Hepatocyte (in vitro differentiated cells): ENCODE data around the gene CLDN5. TPM values are rescaled to one million over a fixed set of nuclear protein-coding genes. Genes with fewer than 3 reads are reported as not detected.

Experiments
- DNase-seq: peaks from one replicate; pipeline ENCODE4 v3.0.0-alpha.2; 2016; ENCODE audit warnings: low spot score
- H2AFZ ChIP-seq: fragments of 200-600 bp; sonication (generic); 2 replicates; pipeline ENCODE4 v1.6.0; 2016; ENCODE audit warnings: antibody characterized with exemption, mild to moderate bottlenecking
- H3K27ac ChIP-seq: fragments of 200-600 bp; sonication (generic); 2 replicates; pipeline ENCODE4 v1.5.1; 2016; ENCODE audit warnings: mild to moderate bottlenecking
- H3K27me3 ChIP-seq: fragments of 200-600 bp; sonication (generic); 2 replicates; pipeline ENCODE4 v1.6.1; 2016
- H3K36me3 ChIP-seq: fragments of 200-600 bp; sonication (generic); replicated peaks from 2 replicates; pipeline ENCODE4 v1.5.1; 2016; ENCODE audit warnings: low read depth; ENCODE audit not compliant: insufficient read depth
- H3K4me1 ChIP-seq: fragments of 200-600 bp; sonication (generic); 2 replicates; pipeline ENCODE4 v1.5.1; 2016; ENCODE audit warnings: mild to moderate bottlenecking, moderate library complexity; ENCODE audit not compliant: insufficient read depth
- H3K4me2 ChIP-seq: fragments of 200-600 bp; sonication (generic); 2 replicates; pipeline ENCODE4 v1.6.0; 2016
- H3K4me3 ChIP-seq: fragments of 200-600 bp; sonication (generic); 2 replicates; pipeline ENCODE4 v1.5.1; 2016; ENCODE audit warnings: mild to moderate bottlenecking
- H3K79me2 ChIP-seq: fragments of 200-600 bp; sonication (generic); 2 replicates; pipeline ENCODE4 v1.6.0; 2017; ENCODE audit warnings: mild to moderate bottlenecking
- H3K9me2 ChIP-seq: fragments of 200-600 bp; sonication (generic); replicated peaks from 2 replicates; pipeline ENCODE4 v1.6.0; 2017; ENCODE audit warnings: mild to moderate bottlenecking; ENCODE audit not compliant: insufficient read depth
- H3K9me3 ChIP-seq: fragments of 200-600 bp; sonication (generic); 2 replicates; pipeline ENCODE4 v1.5.1; 2016; ENCODE audit warnings: low read depth, mild to moderate bottlenecking
- H4K20me1 ChIP-seq: fragments of 200-600 bp; sonication (generic); 2 replicates; pipeline ENCODE4 v1.6.0; 2016; ENCODE audit warnings: mild to moderate bottlenecking; ENCODE audit not compliant: insufficient read depth, poor library complexity, severe bottlenecking
- EZH2 ChIP-seq: fragments of 200-600 bp; sonication (generic); IDR thresholded peaks from 2 replicates; pipeline ENCODE4 v1.6.1; 2016; ENCODE audit warnings: antibody characterized with exemption, mild to moderate bottlenecking, borderline replicate concordance
- EZH2phosphoT487 ChIP-seq: fragments of 200-600 bp; sonication (generic); IDR thresholded peaks from one replicate; pipeline ENCODE4 v1.6.1; 2018; ENCODE audit warnings: antibody characterized with exemption, mild to moderate bottlenecking, low read depth, moderate library complexity; ENCODE audit not compliant: unreplicated experiment, severe bottlenecking
- WGBS: methylation state at CpG from one replicate; pipeline ENCODE4 v1.1.6; 2016; ENCODE audit warnings: low lambda C conversion rate; ENCODE audit errors: missing lambda C conversion rate; 5-methylcytosine and 5-hydroxymethylcytosine counted together
- polyA plus RNA-seq: library from polyadenylated mRNA; unstranded; fragments of >200 nt; fragmentation: Nextera tagmentation; extraction: Ambion mirVana; gene quantifications from 2 replicates; pipeline ENCODE4 v1.2.1, GENCODE V29; 2016
- total RNA-seq: library from RNA; depleted of rRNA; stranded (reverse); fragments of >200 nt; gene quantifications from 2 replicates; pipeline ENCODE4 v1.2.3, GENCODE V29; 2014
- TF ChIP-seq, protein P1 (sequence below): fragments of 200-600 bp; sonication (generic); IDR thresholded peaks from 2 replicates; pipeline ENCODE4 v1.5.1; 2016; ENCODE audit warnings: antibody characterized with exemption, mild to moderate bottlenecking; ENCODE audit not compliant: poor library complexity

The CLDN5 gene
- total and polyA plus RNA-seq, 2 experiments from 2014 or later = 4.9 to 9.9 TPM

DNA sequence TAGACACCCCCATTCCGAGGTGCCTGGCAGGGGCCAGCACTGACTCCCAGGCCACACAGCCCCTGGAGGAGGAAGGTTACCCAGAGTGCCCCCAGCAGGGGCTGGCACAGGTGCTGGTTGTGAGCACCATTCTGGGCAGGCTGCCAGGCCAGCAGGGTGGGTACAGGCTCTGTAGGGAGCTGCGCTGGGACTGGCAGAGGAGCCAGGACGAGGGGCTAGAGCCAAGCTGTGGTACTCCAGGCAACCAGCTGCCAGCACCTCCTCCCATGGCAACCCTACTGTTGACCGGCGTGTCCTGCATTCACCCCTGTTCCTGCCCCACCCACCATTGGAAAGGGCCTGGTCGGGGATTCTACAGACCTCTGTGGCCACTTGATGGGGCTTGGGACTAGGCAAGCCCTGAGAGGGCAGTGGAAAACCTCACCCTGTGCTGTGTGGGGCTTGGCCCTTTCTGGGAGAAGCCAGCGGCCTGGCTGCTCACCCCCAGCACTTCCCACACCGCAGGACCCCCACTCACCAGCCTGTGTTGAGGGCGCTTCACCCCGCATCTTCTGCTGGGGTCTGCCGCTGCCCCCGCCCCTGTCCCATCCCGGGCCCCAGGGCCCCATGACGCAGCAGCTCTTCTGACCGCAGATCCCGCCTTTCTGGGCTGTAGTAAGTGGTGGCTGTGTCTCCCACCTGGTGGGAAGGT, 1.9 kb downstream of the CLDN5 start:
- no peak for DNase-seq
- Histone ChIP-seq H3K79me2 (no peaks in the 10 kb centered on the region), H3K36me3 (no peaks in the 10 kb centered on the region), H3K4me1 (peaks cover 13% of the 10 kb centered on the region), H2AFZ (no peak overlapping the region), H3K27me3 (peaks cover 55% of the 10 kb centered on the region), H4K20me1 (no peaks in the 10 kb centered on the region), H3K9me3 (no peaks in the 10 kb centered on the region), H3K4me2 (no peak overlapping the region), H3K9me2 (no peaks in the 10 kb centered on the region), H3K27ac (no peak overlapping the region), H3K4me3 (no peak overlapping the region)
- 91% methylated on average over 14 of the region's 16 CpGs for WGBS
- TF ChIP-seq EZH2 (no peak), EZH2phosphoT487 (no peak)
- TF ChIP-seq, protein P1, sequence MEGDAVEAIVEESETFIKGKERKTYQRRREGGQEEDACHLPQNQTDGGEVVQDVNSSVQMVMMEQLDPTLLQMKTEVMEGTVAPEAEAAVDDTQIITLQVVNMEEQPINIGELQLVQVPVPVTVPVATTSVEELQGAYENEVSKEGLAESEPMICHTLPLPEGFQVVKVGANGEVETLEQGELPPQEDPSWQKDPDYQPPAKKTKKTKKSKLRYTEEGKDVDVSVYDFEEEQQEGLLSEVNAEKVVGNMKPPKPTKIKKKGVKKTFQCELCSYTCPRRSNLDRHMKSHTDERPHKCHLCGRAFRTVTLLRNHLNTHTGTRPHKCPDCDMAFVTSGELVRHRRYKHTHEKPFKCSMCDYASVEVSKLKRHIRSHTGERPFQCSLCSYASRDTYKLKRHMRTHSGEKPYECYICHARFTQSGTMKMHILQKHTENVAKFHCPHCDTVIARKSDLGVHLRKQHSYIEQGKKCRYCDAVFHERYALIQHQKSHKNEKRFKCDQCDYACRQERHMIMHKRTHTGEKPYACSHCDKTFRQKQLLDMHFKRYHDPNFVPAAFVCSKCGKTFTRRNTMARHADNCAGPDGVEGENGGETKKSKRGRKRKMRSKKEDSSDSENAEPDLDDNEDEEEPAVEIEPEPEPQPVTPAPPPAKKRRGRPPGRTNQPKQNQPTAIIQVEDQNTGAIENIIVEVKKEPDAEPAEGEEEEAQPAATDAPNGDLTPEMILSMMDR = no peak

DNA sequence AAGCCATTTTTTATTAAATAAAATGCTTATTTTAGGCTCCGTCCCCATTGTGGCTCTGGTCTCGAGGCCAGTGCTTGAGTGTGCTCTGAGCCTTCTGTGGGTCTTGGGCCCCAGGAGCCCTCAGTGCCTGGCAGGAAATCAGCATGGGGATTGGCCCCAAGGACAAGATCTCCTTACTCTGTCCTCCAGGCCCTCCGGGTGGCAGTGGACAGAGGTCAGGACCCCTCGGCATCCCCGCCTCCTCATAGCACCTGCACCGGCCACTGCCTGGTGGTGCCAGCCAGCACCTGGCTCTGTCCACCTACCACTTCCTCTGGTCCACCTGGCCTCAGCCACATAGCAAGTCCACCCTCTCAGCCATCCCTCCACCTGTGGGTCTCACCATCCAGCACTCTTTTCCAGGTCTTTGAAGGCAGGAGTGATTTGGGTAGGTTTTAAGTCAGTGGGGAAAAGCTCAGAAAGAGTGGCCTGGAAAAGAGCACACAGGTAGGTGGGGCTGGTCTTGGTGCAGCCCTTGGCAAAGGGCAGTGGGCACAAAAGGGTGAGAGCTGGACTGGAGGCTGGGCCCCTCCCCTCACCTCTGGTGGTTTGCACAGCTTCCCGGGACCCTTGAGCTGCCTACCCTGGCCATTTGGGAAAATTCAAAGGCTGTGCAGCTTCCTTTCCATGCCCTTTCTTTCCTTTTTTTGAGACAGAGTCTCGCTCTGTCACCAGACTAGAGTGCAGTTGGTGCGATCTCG, 3.5 kb downstream of the CLDN5 start:
- no peak for TF ChIP-seq EZH2phosphoT487
- peaks cover 13% of the 10 kb centered on the region for H3K4me1 ChIP-seq
- H3K9me2 ChIP-seq = no peaks in the 10 kb centered on the region
- no peak overlapping the region for H3K4me2 ChIP-seq
- no peak overlapping the region for H3K27ac ChIP-seq
- H2AFZ ChIP-seq = no peak overlapping the region
- WGBS = 99% methylated on average over 10 of the region's 10 CpGs
- DNase-seq = no peak
- no peaks in the 10 kb centered on the region for H3K36me3 ChIP-seq
- no peaks in the 10 kb centered on the region for H4K20me1 ChIP-seq
- H3K27me3 ChIP-seq = peaks cover 42% of the 10 kb centered on the region
- H3K4me3 ChIP-seq = no peak overlapping the region
- H3K79me2 ChIP-seq = no peaks in the 10 kb centered on the region
- H3K9me3 ChIP-seq = no peaks in the 10 kb centered on the region

DNA sequence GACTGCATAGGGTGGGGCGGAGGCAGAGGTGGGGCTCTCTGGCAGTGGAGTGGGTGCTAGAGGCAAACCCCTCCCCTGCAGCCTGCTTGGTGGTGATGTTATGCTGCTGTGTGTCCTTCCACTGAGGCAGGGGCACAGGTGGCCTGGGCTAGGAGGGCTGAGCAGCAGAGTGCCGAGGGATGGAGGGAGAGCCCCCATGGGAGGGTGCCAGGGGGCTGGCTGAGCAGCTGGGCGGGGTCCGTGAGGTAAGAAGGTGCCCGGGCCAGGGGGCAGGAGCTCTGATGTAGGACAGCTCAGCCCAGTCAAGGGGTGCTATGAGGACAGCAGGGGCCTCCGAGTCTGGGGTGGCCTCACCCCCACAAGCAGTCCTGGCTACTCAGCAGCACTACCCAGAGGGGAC, 4.2 kb downstream of the CLDN5 start:
- DNase-seq = no peak
- H3K27ac ChIP-seq = no peak overlapping the region

More for the DNA sequence above, 4.2 kb downstream of the CLDN5 start:
- WGBS = 94% methylated on average over 6 of the region's 6 CpGs
- Histone ChIP-seq H3K4me3 (no peak overlapping the region), H4K20me1 (no peaks in the 10 kb centered on the region), H3K4me2 (no peak overlapping the region), H3K4me1 (peaks cover 13% of the 10 kb centered on the region), H2AFZ (no peak overlapping the region), H3K36me3 (no peaks in the 10 kb centered on the region), H3K79me2 (no peaks in the 10 kb centered on the region), H3K9me3 (no peaks in the 10 kb centered on the region), H3K9me2 (no peaks in the 10 kb centered on the region), H3K27me3 (peaks cover 34% of the 10 kb centered on the region)
- TF ChIP-seq EZH2phosphoT487 (no peak), EZH2 (no peak)
- TF ChIP-seq, protein P1 = no peak
